Peyer's patch (tissue), 4 donors: Measurements from ENCODE around the gene PODN.

Experiments
- CTCF ChIP-seq, 6 experiments: fragments of 450-650 bp in 4 of 6; fragments of 200-600 bp in 2 of 6; sonication (generic) in 1 of 6; IDR thresholded peaks; one replicate each; pipeline ENCODE4 v1.5.1; 2017 to 2019; ENCODE audit warnings: antibody characterized with exemption in 6 of 6, mild to moderate bottlenecking in 3 of 6, moderate library complexity in 1 of 6
- POLR2A ChIP-seq, 2 donors: fragments of 450-650 bp; IDR thresholded peaks; one replicate each; pipeline ENCODE4 v1.5.1; 2017; ENCODE audit warnings: antibody characterized with exemption in 2 of 2, mild to moderate bottlenecking in 2 of 2, moderate library complexity in 2 of 2

DNA sequence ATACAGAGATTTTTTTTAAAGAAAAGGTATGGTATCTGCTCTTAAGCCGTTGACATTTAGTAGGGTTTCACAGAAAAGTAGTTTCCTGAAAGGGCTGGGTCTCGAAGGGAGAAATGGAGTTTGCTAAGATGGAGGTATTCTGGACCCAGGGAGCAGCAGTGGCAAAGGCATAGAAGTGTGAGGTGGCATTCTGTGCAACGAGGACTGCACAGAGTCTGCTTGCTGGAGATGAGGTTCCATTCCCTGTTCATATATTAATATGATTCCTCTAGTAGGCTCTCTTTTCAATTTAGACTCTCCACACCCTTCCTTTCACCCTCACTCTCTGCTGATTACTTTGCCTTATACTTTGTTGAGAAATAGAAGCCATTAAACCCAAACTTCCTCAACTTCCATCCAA is 38.5 kb upstream of the PODN start:
- TF ChIP-seq CTCF (IDR thresholded peaks at IDR 0.05) (no peak), POLR2A (IDR thresholded peaks at IDR 0.05) (no peak)
